HepG2 (cell line): ENCODE results near the gene FDXR. TPM values are rescaled to one million over a fixed set of nuclear protein-coding genes. Genes with fewer than 3 reads are reported as not detected.

ENCODE experiments used
- ATAC-seq: fragments of 200-7000 bp; cut with Tn5 transposase; 3 replicates; pipeline ENCODE4 v1.9.1; 2020; ENCODE audit warnings: mild to moderate bottlenecking, moderate library complexity
- BruUV-seq: library from RNA; stranded (reverse); fragments of 400-500 nt; replicated peaks from 2 replicates; lab custom pipeline; 2021; lab: Mats Ljungman, UMichigan
- CTCF ChIA-PET: fragments of 300-600 bp; formaldehyde crosslinking; extraction: SDS; loops from one replicate; lab custom pipeline; 2021; ENCODE audit warnings: low total read pairs, inconsistent platforms, low intra/inter-chr PET ratio; lab: Yijun Ruan, JAX
- POLR2A ChIA-PET: fragments of 350-600 bp; sonication (Branson Sonifier 250); formaldehyde crosslinking; loops from one replicate; lab custom pipeline; 2020; ENCODE audit warnings: antibody characterized with exemption, inconsistent platforms; lab: Yijun Ruan, JAX
- DNase-seq: peaks from one replicate; pipeline ENCODE4 v3.0.0-alpha.2; 2015; ENCODE audit warnings: low spot score
- FAIRE-seq: peaks from 3 replicates; lab custom pipeline; 2011; peaks lifted over from hg19 to GRCh38; lab: Jason Lieb, UNC
- H2AFZ ChIP-seq: one replicate; pipeline ENCODE4 v1.6.1; 2011; ENCODE audit warnings: low read length, inconsistent platforms
- H3K27ac ChIP-seq: fragments of 300-600 bp; 3 replicates; pipeline ENCODE4 v1.8.0; 2011; ENCODE audit warnings: mixed run types, mild to moderate bottlenecking, mixed read lengths, low read length, inconsistent platforms; ENCODE audit not compliant: insufficient read depth; ENCODE audit errors: extremely low read length
- H3K27me3 ChIP-seq, 2 experiments: fragments of 200-600 bp in 1 of 2; 2 replicates in 1 of 2; 3 replicates in 1 of 2; pipeline versions ENCODE4 v1.6.0 to v1.8.0; 2011; ENCODE audit warnings: low read length in 2 of 2, mild to moderate bottlenecking in 2 of 2, moderate library complexity in 2 of 2, inconsistent platforms in 1 of 2; ENCODE audit not compliant: insufficient read depth in 2 of 2, control insufficient read depth in 1 of 2
- H3K36me3 ChIP-seq, 2 experiments: fragments of 200-600 bp in 1 of 2; replicated peaks in 1 of 2; 2 replicates in 1 of 2; 3 replicates in 1 of 2; pipeline versions ENCODE4 v1.5.1 to v1.8.0; 2011; ENCODE audit warnings: low read length in 2 of 2, inconsistent platforms in 1 of 2; ENCODE audit not compliant: insufficient read depth in 2 of 2, control insufficient read depth in 1 of 2
- H3K4me1 ChIP-seq: 2 replicates; pipeline ENCODE4 v1.5.1; 2012; ENCODE audit warnings: low read length, inconsistent platforms; ENCODE audit not compliant: insufficient read depth
- H3K4me2 ChIP-seq: 2 replicates; pipeline ENCODE4 v1.6.0; 2011; ENCODE audit warnings: low read depth, low read length, inconsistent platforms
- H3K4me3 ChIP-seq, 3 experiments: fragments of 200-600 bp in 1 of 3; sonication (generic), shearing (Covaris generic) in 1 of 3; replicated peaks in 1 of 3; 2 replicates each; pipeline ENCODE4 v1.5.1; 2011 to 2016; ENCODE audit warnings: low read length in 3 of 3, inconsistent platforms in 2 of 3, low read depth in 2 of 3, mild to moderate bottlenecking in 2 of 3, control low read depth in 1 of 3, mixed read lengths in 1 of 3; ENCODE audit not compliant: insufficient read depth in 1 of 3
- H3K79me2 ChIP-seq: one replicate; pipeline ENCODE4 v1.6.1; 2011; ENCODE audit warnings: low read length, inconsistent platforms; ENCODE audit not compliant: insufficient read depth
- H3K9ac ChIP-seq: 2 replicates; pipeline ENCODE4 v1.6.0; 2011; ENCODE audit warnings: mild to moderate bottlenecking, low read depth, low read length, inconsistent platforms; ENCODE audit not compliant: insufficient read depth
- H3K9me3 ChIP-seq: 2 replicates; pipeline ENCODE4 v1.5.1; 2012; ENCODE audit warnings: mild to moderate bottlenecking, low read length
- H4K20me1 ChIP-seq: 2 replicates; pipeline ENCODE4 v1.6.0; 2011; ENCODE audit warnings: inconsistent platforms, mild to moderate bottlenecking, low read length, moderate library complexity; ENCODE audit not compliant: insufficient read depth
- ZFP37 ChIP-seq: sonication (generic); formaldehyde crosslinking; IDR thresholded peaks from 2 replicates; pipeline ENCODE4 v1.4.0; 2020; ENCODE audit warnings: missing genetic modification reagents, borderline replicate concordance
- ZNF121 ChIP-seq: sonication (generic); formaldehyde crosslinking; IDR thresholded peaks from 2 replicates; pipeline ENCODE4 v1.5.0; 2020; ENCODE audit warnings: mild to moderate bottlenecking, missing genetic modification reagents
- ZNF160 ChIP-seq: sonication (generic); formaldehyde crosslinking; IDR thresholded peaks from 2 replicates; pipeline ENCODE4 v1.8.0; 2022; ENCODE audit warnings: mild to moderate bottlenecking, inconsistent platforms, missing genetic modification reagents
- ZNF329 ChIP-seq: sonication (generic); formaldehyde crosslinking; IDR thresholded peaks from 2 replicates; pipeline ENCODE4 v1.9.0; 2021; ENCODE audit warnings: low read depth, mild to moderate bottlenecking, missing genetic modification reagents
- ZNF709 ChIP-seq: sonication (generic); formaldehyde crosslinking; IDR thresholded peaks from 2 replicates; pipeline ENCODE4 v1.5.0; 2020; ENCODE audit warnings: mild to moderate bottlenecking, missing genetic modification reagents
- ZNF75D ChIP-seq: sonication (generic); formaldehyde crosslinking; IDR thresholded peaks from 2 replicates; pipeline ENCODE4 v1.8.1; 2023; ENCODE audit warnings: missing genetic modification reagents, mild to moderate bottlenecking, borderline replicate concordance
- WGBS: methylation state at CpG from one replicate; pipeline ENCODE4 v1.1.6; 2017; ENCODE audit warnings: low lambda C conversion rate; 5-methylcytosine and 5-hydroxymethylcytosine counted together
- in situ Hi-C: cut with HindIII; loops from 2 replicates; pipeline ENCODE4 v1.10.0; 2017; ENCODE audit warnings: low pct_unique_long_range_greater_than_20kb; ENCODE audit not compliant: extremely low pct_ligation_motif_present
- intact Hi-C: fragments of 100-400 bp; cut with micrococcal nuclease; formaldehyde crosslinking; loops from one replicate; pipeline ENCODE4 v1.10.0; 2022; ENCODE audit not compliant: unreplicated experiment
- polyA plus RNA-seq, 8 experiments: library from polyadenylated mRNA; depleted of rRNA in 3 of 8; stranded (reverse) in 7 of 8; unstranded in 1 of 8; fragments of >200 nt; fragmentation: Illumina TruSeq in 4 of 8; extraction: Trizol in 4 of 8; gene quantifications; 2 replicates each; pipeline versions ENCODE4 v1.2.1 to v1.2.3, GENCODE V29; 2011 to 2016; ENCODE audit warnings: low read depth in 4 of 8, missing spikeins in 1 of 8, mixed read lengths in 1 of 8; ENCODE audit not compliant: insufficient read depth in 1 of 8
- total RNA-seq, 5 experiments: library from RNA; depleted of rRNA; stranded (reverse); fragments of >200 nt; fragmentation: Illumina TruSeq; extraction: Trizol; gene quantifications; 2 replicates each; pipeline ENCODE4 v1.2.3, GENCODE V29; 2016; ENCODE audit warnings: low read depth in 1 of 5
- TF ChIP-seq, protein P1 (sequence below), 2 experiments: IDR thresholded peaks; 2 replicates each; pipeline ENCODE4 v1.6.1; 2011 to 2012; ENCODE audit warnings: low read length in 2 of 2, borderline replicate concordance in 1 of 2, low read depth in 1 of 2, mild to moderate bottlenecking in 1 of 2, moderate library complexity in 1 of 2

The FDXR gene
- total and polyA plus RNA-seq, 2 of the 13 experiments (the other 11 are each of a cell fraction or from before 2014, with no cell fraction given): 23.4 to 116 TPM

DNA sequence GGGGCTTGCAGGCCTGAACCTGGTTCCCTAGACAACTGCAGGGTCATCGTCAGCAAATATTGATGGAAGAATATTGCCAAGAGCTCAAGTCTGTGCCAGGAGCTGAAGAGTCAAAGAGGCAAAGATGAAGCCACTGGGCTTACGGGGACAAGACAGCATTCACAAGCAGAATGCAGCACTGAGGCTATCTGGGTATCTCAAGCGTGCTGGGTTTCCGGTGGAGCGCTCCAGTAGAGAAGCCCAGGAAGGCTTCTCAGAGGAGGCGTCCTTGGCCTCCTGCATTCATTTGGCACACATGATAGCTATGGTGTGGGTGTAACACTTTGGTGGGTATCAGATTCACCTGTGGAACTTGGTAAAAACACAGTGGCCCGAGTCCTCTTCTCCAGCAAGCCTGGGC lies 17.8 kb upstream of the FDXR start:
- FAIRE-seq (no peak), ATAC-seq (no peak), DNase-seq (no peak)
- WGBS: 69% methylated on average over 6 of the region's 7 CpGs
- in situ Hi-C loops: no loop called here
- BruUV-seq: no TSS peak
- TF ChIP-seq, protein P1, sequence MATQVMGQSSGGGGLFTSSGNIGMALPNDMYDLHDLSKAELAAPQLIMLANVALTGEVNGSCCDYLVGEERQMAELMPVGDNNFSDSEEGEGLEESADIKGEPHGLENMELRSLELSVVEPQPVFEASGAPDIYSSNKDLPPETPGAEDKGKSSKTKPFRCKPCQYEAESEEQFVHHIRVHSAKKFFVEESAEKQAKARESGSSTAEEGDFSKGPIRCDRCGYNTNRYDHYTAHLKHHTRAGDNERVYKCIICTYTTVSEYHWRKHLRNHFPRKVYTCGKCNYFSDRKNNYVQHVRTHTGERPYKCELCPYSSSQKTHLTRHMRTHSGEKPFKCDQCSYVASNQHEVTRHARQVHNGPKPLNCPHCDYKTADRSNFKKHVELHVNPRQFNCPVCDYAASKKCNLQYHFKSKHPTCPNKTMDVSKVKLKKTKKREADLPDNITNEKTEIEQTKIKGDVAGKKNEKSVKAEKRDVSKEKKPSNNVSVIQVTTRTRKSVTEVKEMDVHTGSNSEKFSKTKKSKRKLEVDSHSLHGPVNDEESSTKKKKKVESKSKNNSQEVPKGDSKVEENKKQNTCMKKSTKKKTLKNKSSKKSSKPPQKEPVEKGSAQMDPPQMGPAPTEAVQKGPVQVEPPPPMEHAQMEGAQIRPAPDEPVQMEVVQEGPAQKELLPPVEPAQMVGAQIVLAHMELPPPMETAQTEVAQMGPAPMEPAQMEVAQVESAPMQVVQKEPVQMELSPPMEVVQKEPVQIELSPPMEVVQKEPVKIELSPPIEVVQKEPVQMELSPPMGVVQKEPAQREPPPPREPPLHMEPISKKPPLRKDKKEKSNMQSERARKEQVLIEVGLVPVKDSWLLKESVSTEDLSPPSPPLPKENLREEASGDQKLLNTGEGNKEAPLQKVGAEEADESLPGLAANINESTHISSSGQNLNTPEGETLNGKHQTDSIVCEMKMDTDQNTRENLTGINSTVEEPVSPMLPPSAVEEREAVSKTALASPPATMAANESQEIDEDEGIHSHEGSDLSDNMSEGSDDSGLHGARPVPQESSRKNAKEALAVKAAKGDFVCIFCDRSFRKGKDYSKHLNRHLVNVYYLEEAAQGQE (IDR thresholded peaks at IDR 0.05; ENCODE audit: borderline replicate concordance in 1 of 2, low read depth in 1 of 2, low read length in 2 of 2): no peak
- no peak for TF ChIP-seq ZNF121 (CRISPR knock-in tag)
- TF ChIP-seq ZFP37: no peak
- no peak for TF ChIP-seq ZNF160 (CRISPR knock-in tag)
- no peak for TF ChIP-seq ZNF329
- TF ChIP-seq ZNF75D (CRISPR knock-in tag): no peak
- TF ChIP-seq ZNF709 (CRISPR knock-in tag): no peak
- Histone ChIP-seq H3K4me3 (no peak overlapping the region), H3K9ac (no peak overlapping the region), H3K79me2 (no peaks in the 10 kb centered on the region), H2AFZ (no peak overlapping the region), H3K27me3 (peaks cover 12 to 77% of the 10 kb centered on the region in 2 experiments), H4K20me1 (no peaks in the 10 kb centered on the region), H3K4me2 (no peak overlapping the region), H3K27ac (no peak overlapping the region), H3K4me1 (peaks cover 26% of the 10 kb centered on the region), H3K9me3 (no peaks in the 10 kb centered on the region), H3K36me3 (no peaks in the 10 kb centered on the region)
- CTCF ChIA-PET: no interaction called here
- intact Hi-C loops: no loop called here
- POLR2A ChIA-PET: interaction anchor here (0.6 to 2.4 kb wide), 2 partner anchors 18 to 684 kb away, joined by 3 to 10 read pairs; partner anchors contain the start of gene FDXR
